IPS DF 4.7 (cell line): Measurements from ENCODE around the gene HIPK2.

Source experiments
- DNase-seq: peaks from one replicate; pipeline ENCODE4 v3.0.0-alpha.2; 2013; ENCODE audit warnings: low spot score; ENCODE audit errors: extremely low read depth

HIPK2 gene

GRCh38 chr7:139752604-139753003, 25.2 kb downstream of the HIPK2 start:
- no peak for DNase-seq

GRCh38 chr7:139752148-139752547, 25.6 kb downstream of the HIPK2 start:
- DNase-seq = no peak

GRCh38 chr7:139750459-139751095, 27.2 kb downstream of the HIPK2 start:
- no peak for DNase-seq

GRCh38 chr7:139749545-139749944, 28.3 kb downstream of the HIPK2 start:
- DNase-seq = no peak

- no peak for DNase-seq
Measured at GRCh38 chr7:139748941-139749340, 28.9 kb downstream of the HIPK2 start.

- DNase-seq = no peak
Measured at GRCh38 chr7:139748373-139748765, 29.4 kb downstream of the HIPK2 start.

GRCh38 chr7:139747662-139748372, 30.0 kb downstream of the HIPK2 start:
- DNase-seq = no peak

- no peak for DNase-seq
Measured at GRCh38 chr7:139746652-139747051, 31.1 kb downstream of the HIPK2 start.

- DNase-seq = no peak
Measured at GRCh38 chr7:139745678-139746143, 32.1 kb downstream of the HIPK2 start.

- no peak for DNase-seq
Measured at GRCh38 chr7:139744768-139745677, 32.8 kb downstream of the HIPK2 start.

GRCh38 chr7:139743967-139744767, 33.6 kb downstream of the HIPK2 start:
- no peak for DNase-seq

GRCh38 chr7:139743267-139743966, 34.4 kb downstream of the HIPK2 start:
- DNase-seq = no peak

- DNase-seq = no peak
Measured at GRCh38 chr7:139741789-139742344, 35.9 kb downstream of the HIPK2 start.

GRCh38 chr7:139741239-139741638, 36.6 kb downstream of the HIPK2 start:
- no peak for DNase-seq

GRCh38 chr7:139739863-139740597, 37.8 kb downstream of the HIPK2 start:
- no peak for DNase-seq

GRCh38 chr7:139738772-139739171, 39.0 kb downstream of the HIPK2 start:
- no peak for DNase-seq

- no peak for DNase-seq
Measured at GRCh38 chr7:139738101-139738489, 39.7 kb downstream of the HIPK2 start.

GRCh38 chr7:139737221-139738100, 40.3 kb downstream of the HIPK2 start:
- DNase-seq = no peak
